SIG-M5 (cell line): ENCODE measurements around the gene SNAPC2.
"Not testable (repeated sequence)": the region's sequence is repeated elsewhere in the genome, so short reads cannot be mapped to it uniquely, and the experiment has no call there.

Source experiments
- DNase-seq: peaks from one replicate; lab custom pipeline; 2025; lab: John Stamatoyannopoulos, UW

The SNAPC2 gene

DNA sequence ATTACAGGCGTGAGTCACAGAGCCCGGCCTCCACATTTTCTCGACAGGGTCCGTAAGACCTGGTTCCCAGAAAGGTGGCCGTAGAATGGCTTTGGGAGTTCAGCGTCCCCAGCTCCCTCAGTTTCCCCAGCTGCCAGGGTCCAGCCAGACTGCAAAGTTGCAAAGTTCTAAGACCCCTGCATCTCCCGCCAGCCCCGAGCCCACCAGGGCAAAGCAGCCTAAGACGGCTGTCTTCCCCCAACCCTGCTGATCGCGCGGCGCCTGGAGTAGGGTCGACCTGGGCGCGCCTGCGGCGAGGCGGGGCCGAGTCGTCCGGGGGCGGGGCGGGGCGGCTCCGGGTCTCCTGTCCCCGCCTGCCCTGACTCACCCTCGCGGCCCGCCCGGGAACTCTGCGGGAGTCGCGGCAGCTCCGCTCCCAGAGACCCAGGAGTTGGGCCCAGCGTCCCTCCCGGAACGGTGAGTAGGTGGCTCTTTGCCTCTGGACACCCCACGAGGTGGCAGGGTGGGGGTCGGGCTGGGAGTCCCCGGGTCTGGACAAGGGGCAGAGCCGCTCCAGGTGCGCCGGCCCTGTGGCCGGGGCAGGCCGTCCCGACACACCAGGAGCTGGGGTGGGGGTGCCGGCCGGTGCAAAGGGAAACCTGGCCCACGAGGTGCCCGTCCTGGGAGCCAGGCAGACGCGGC, 31.9 kb upstream of the SNAPC2 start, which contains the start of gene LRRC8E:
LRRC8E (plus strand) TSS at position 366 of the 681 bp plus-strand sequence. CDS start 7,094 bp downstream, outside the sequence.
- no peak for DNase-seq

DNA sequence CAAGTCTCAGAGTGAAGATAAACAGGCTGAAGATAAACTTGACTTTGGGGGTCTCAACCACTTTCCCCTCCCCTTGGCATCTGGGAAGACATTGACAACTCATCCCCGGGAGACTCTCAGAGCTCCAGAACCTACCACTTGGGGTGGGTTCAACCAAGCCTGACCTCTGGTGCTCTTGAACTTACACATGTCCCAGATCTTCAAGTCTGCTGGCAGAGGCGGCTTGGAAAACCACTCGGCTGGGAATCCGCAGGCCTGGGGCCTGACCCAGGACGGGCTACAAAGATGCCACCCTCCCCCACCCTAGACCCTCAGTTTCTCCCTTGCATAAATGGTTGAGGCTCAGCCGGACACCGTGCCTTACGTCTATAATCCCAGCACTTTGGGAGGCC, 31.3 kb upstream of the SNAPC2 start:
- DNase-seq = no peak

DNA sequence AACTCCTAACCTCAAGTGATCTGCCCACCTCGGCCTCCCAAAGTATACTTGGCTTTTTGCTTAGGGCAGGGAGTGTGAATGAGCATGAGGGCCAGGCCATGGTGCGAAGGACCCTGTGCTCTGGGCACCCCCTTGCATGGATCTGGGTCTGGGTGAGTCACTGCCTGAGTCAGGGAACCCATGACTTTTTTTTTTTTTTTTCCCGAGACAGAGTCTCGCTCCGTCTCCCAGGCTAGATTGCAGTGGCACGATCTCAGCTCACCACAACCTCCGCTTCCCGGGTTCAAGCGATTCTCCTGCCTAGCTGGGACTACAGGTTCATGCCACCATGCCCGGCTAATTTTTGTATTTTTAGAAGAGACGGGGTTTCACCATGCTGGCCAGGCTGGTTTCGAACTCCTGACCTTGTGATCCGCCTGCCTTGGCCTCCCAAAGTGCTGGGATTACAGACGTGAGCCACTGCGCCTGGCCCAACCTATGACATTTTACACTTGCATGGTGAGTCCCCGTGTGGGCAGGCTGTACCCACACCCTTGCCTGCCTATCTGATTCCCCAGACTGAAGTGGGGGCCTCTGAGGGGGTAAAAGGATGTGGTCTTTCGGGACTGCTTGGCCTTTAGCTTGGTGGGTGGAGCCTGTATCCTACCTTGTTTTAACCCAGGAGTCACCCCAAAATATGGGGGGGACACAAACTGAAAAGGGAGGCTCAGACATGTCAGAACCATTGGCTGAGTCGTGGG, 26.6 kb upstream of the SNAPC2 start:
- not testable (repeated sequence) for DNase-seq

DNA sequence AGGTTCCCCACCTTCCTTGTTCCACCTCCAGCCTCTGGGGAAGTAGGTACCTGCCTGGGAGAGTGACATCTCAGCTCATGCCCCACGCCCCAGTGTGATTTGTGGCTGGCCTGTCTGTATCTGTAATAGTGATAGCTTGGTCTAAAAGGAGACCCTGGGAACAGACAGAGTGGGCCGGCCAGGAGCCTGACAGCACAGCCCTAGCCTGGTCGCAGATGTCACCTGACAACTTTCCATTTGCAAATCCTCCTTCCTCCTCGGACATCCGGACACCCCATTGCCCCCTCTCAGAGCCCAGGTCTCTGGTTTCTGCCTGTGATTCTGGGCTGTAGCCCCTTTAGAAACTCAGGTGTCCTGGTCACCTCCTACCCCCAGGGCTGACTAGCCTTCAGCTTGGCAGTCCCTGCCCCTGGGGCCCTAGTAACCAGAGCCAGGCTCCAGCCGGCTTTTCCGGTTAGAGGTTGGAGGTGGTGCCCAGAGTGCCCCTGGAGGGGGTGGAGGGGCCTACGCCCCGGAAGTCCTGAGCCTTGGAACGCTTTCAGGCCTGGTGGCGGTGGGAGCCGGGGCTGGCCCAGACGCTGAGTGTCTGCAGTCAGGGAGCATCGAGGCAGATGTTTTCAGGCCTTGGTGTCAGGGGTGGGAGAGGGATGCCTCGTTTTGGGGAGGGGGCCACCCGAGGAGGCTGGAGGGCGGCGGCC, 25.4 kb upstream of the SNAPC2 start:
- no peak for DNase-seq

DNA sequence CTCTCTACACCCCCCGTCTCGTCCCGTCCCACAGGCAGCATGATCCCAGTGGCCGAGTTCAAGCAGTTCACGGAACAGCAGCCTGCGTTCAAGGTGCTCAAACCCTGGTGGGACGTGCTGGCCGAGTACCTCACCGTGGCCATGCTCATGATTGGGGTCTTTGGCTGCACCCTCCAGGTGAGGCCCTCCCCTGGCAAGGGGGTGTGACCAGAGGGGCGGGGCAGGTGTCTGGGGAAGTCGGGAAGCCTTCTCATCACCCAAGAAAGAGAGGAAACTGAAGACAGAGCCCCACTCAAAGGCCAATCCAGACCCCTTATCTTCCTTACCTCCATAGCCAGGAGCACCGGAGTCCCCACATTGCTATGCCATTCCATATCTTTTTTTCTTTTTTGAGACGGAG, 24.6 kb upstream of the SNAPC2 start:
- DNase-seq = no peak

DNA sequence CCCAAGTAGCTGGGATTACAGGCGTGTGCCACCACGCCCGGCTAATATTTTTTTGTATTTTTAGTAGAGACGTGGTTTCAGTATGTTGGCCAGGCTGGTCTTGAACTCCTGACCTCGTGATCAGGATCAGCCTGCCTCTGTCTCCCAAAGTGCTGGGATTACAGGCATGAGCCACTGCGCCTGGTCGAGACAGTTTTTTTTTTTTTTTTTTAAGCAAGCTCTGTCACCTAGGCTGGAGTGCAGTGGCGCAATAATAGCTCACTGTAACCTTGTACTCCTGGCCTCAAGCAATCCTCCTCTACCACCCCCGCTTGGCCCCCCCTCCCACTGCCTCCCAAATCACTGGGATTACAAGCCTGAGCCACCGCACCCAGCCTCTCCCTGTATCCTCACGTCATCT, 22.8 kb upstream of the SNAPC2 start:
- no peak for DNase-seq

DNA sequence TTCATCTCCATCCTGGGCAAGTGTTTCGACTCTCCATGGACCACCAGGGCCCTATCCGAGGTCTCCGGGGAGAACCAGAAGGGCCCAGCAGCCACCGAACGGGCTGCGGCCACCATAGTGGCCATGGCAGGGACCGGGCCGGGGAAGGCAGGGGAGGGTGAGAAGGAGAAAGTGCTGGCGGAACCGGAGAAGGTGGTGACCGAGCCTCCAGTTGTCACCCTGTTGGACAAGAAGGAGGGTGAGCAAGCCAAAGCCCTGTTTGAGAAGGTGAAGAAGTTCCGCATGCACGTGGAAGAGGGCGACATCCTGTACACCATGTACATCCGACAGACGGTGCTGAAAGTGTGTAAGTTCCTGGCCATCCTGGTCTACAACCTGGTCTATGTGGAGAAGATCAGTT, 21.2 kb upstream of the SNAPC2 start:
- no peak for DNase-seq

DNA sequence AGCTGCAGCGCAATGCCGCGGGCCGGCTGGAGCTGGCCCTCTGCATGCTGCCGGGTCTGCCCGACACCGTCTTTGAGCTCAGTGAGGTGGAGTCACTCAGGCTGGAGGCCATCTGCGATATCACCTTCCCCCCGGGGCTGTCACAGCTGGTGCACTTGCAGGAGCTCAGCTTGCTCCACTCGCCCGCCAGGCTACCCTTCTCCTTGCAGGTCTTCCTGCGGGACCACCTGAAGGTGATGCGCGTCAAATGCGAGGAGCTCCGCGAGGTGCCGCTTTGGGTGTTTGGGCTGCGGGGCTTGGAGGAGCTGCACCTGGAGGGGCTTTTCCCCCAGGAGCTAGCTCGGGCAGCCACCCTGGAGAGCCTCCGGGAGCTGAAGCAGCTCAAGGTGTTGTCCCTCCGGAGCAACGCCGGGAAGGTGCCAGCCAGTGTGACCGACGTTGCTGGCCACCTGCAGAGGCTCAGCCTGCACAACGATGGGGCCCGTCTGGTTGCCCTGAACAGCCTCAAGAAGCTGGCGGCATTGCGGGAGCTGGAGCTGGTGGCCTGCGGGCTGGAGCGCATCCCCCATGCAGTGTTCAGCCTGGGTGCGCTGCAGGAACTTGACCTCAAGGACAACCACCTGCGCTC, 20.3 kb upstream of the SNAPC2 start:
- DNase-seq = no peak

DNA sequence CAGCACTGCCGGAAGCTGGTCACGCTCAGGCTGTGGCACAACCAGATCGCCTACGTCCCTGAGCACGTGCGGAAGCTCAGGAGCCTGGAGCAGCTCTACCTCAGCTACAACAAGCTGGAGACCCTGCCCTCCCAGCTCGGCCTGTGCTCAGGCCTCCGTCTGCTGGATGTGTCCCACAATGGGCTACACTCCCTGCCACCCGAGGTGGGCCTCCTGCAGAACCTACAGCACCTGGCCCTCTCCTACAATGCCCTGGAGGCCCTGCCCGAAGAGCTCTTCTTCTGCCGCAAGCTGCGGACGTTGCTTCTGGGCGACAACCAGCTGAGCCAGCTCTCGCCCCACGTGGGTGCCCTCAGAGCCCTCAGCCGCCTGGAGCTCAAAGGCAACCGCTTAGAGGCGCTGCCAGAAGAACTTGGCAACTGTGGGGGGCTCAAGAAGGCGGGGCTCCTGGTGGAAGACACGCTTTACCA, 19.7 kb upstream of the SNAPC2 start:
- no peak for DNase-seq

DNA sequence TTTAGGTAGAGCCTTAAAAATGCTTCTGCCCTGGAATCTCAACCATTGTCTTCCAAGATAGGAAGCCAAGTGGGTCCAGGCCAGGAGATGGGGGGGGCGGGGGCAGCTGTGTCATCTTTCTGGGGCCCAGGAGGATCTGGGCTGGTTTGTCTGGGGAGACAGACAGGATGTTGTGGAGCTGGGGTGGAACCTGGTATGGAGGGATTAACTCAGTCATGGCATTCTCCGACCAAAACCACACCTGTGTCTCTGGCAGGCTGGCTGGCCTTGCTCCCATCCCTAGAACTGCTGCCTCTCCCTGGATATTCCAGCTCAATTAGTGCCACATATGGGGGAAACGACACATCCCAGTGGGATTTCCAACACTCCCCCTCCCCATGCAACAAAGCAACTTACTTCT, 19.2 kb upstream of the SNAPC2 start:
- DNase-seq = no peak

DNA sequence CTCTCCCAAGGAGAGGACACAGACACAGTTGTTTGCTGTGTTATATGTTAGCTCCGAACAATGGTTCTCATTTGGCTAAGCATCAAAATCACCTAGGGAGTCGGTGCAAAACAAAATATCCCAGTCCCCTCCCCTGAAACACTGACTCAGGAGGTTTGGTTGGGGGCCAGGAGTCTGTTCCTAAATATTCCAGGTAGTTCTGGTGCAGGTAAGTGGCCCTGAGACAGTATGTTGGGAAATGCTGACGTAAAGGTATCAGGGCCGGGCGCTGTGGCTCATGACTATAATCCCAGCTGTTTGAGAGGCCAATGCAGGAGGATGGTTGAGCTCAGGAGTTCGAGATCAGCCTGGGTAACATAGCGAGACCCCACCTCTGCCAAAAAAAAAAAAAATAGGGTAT, 18.8 kb upstream of the SNAPC2 start:
- DNase-seq = no peak

DNA sequence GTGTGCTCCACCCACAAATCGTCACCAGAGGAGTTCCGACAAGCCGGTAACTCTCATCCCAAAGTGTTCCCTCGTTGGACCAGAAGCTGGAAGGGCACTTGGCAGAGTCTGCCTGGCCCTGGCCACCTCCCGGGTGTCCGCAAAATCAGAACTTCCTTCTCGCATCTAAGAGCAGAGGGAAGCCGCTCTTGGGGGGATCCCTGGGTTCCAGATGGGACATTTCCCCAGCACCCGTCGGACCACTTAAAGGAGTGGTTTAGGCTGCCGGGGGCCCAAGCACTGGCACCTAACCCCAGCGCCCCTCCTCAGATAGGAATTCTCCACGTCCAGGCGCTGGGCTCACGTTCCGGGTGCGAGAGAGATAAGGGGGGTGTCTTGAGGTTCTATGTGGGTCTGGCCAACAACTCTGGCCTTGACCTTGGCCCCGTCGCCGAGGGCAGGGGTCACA, 17.3 kb upstream of the SNAPC2 start:
- no peak for DNase-seq

DNA sequence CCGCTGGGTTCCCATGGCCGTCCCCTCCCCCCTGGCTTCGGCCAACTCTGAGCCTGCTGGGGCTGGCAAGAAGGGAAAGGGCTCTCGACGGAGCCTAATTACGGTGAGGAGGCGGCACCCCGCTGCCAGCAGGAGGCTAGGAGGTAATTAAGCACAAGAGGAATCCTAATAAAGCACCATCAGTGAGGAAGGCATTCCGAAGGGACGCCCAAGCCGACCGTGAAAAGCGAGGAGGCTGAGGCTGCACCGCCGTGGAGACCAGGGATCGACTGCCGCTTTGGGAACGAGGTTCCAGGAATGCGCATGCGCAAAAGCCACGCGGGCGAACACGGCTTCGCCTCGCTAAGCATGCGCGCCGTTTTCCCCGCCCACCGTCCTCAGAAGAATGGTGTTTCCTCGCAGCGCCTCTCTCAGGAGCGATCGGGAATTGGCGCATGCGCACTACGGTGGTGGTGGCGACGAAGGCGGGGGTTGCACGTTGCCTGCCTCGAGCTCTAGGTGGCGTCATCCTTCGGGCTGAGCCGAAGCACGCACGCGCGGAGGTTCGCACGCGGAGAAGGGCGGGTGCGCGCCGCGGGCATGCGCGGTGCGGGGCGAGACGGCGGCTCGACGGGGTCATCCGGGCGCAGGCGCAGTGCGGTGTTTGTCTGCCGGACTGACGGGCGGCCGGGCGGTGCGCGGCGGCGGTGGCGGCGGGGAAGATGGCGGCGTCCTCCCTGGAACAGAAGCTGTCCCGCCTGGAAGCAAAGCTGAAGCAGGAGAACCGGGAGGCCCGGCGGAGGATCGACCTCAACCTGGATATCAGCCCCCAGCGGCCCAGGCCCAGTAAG, 16.7 kb upstream of the SNAPC2 start, which contains the start of gene MAP2K7:
MAP2K7 (plus strand) TSS at position 634 of the 830 bp plus-strand sequence; CDS start at position 702, 68 bp downstream.
- peak; percentile 87 for DNase-seq

DNA sequence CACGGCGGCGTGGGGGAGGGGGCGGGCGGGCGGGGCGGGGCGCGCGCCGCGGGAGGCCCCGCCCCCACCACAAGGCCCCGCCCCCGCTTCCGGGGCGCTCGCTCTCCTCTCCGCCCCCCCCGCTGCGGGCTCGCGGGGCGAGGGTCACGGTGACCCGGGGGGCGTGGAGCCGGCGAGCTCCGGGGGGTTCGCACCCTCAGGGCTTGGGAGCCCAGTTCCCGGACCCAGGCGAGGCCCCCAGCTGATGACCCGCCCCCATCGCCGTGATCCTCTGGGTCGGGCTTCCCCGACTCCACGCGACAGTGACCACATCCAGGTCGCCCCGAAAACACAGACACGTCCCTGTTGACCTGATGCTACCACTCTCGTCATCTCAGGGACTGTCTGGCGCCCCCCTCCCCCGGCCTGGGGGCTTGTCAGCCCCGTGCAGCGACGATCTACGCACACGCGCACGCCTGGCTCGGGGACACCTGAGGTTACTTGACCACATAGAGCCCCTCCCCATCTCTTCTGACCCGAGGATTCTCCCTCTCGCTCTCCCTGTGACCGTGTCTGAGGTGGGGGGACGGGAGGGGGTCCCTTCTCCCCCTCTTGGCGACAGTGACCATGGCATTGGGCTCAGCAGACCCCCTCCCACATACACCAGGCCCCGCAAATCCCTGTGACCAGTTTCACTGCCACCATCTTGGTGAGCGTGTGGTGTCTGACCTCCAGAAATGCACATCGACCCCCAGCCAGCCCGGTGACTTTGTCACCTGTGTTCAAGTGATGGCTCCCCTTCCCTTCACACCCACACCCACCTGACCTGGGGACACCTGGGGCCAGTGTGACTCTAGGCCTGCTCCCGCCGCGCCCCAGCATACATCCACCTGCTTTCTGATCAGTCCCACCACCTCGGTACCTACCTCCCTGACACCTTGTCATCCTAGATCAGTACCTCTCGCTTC, 15.8 kb upstream of the SNAPC2 start:
- no peak for DNase-seq

DNA sequence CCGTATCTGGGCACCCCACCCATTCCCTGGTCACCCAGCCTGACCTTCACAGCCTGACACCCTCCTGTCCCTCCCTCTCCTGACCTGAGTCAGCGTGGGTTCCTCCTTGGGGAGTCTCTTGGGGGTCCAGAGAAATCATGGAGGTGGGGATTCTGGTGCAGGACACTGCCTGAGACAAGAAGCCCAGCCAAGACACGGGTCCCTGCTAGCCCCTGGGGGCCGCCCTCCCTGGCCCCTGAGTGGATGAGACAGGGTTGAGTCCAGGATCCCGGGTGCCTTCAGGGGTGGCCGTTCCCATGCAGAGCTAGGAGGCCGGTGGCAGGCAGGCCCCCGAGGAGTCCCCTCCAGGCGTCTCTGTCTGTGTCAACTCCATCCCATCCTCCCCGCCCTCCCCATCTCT, 14.9 kb upstream of the SNAPC2 start:
- no peak for DNase-seq

DNA sequence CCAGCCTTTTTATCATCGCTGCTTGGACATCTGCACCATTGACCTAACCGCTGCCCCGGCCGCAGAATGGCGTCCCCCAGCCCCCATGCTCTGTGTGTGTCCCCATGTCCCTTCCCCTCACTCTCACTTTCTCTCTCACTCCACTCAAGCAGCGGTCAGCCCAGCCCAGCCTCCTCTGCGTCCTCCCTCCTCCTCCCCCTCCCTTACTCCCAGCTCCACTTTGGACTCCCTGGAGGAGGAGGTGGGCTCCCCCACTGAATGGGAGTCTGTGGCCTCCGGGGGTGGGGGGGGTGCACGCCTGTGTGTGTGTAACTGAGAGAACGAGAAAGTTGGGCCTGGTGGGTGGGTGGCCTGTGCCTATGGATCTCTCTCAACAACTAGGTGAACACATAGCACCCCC, 14.3 kb upstream of the SNAPC2 start:
- DNase-seq = no peak

DNA sequence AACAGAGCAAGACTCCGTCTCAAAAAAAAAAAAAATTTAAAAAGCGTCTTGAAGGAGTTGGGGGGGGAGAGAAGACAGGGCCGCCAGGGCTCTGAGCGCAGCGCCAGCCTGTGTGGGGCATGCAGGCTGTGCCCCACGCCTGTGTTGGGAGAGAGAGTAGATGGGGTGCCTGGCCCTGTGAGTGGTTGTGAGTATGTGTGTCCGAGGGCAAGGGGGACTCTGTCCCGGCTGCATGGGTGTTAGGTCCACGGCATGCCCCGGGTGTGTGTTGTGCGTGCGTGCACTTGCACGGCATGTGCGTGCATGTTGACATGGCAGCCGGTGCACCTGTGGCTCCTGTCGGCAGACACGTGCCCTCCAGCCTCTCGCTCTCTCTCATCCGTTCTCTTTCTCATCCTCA, 13.0 kb upstream of the SNAPC2 start:
- no peak for DNase-seq

DNA sequence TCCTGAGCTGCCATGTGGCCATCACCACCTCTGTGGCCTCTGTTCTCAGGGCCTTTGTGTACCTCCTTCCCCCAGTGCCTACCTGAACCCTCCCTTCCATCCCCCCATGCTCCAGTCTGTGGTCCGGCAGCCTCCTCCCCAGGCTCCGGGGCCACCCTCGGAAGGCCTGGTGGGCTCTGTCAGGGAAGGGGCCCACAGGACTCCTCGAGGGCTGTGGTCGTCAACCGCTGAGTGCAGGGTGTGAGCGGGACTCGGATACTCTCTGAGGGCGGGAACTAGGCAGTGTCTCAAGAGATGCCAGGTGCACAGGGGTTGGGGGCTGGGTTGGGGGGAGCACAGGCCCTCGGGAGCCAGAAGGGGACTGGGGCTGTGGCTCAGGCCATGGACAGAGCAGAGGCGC, 12.6 kb upstream of the SNAPC2 start:
- no peak for DNase-seq

DNA sequence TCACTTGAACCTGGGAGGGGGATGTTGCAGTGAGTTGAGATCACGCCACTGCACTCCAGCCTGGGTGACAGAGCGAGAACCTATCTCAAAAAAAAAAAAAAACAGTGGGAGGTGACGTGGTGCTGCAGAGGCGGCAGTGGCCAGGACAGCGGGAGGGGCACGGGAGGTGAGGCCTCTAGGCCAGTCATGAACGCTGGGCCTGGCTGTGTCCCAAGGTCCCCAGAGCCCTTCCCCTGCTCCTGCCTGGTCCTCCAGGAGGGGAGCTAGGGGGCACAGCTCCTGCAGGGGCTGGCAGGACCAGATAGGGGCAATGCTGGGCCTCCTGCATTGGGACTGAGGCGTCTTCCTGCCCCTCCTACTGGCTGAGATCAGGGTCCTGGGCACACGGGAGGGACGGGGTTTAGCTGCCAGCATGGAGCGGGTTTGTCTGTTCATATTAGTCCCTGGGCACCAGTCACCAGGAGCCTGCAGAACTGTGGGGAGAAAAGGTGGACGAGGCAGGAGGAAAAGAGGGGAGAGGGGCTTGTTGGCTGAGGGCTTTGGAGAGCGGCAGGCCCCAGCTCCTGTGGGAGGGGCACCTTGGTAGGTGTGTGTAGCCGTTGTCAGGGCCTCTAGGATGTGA, 11.9 kb upstream of the SNAPC2 start:
- DNase-seq = no peak
